Measurements from ENCODE around the gene ISX. TPM values are rescaled to one million over a fixed set of nuclear protein-coding genes. Genes with fewer than 3 reads are reported as not detected.

Gene ISX
- polyA plus RNA-seq, 4 donors, result 22.4 to 131 (median 54.7) TPM

- H3K4me1 ChIP-seq (ENCODE audit: control insufficient read depth in 3 of 3, insufficient read depth in 2 of 3, low read depth in 1 of 3, low read length in 2 of 3), result peaks cover 0 to 31% (median 8%) of the 10 kb centered on the region in 3 donors
- H3K4me3 ChIP-seq (ENCODE audit: low read depth in 1 of 3, low read length in 3 of 3), result no peak overlapping the region
- H3K9me3 ChIP-seq (ENCODE audit: control insufficient read depth in 2 of 2, insufficient read depth in 1 of 2, low read depth in 1 of 2, low read length in 1 of 2), result peaks cover 0 to 6% of the 10 kb centered on the region in 2 donors
- DNase-seq, result peak; percentile 85 to 88
- H3K36me3 ChIP-seq (ENCODE audit: control insufficient read depth in 3 of 3, insufficient read depth in 2 of 3, low read depth in 1 of 3, low read length in 3 of 3), result no peaks in the 10 kb centered on the region
- H3K27me3 ChIP-seq (ENCODE audit: control insufficient read depth in 3 of 3, insufficient read depth in 3 of 3, low read length in 3 of 3), result no peaks in the 10 kb centered on the region
- H3K27ac ChIP-seq (ENCODE audit: low read depth in 1 of 3, low read length in 2 of 3), result peak overlapping the region; percentile 44 to 70 (median 66)
- WGBS, 3 donors, result 52 to 59% (median 57%) methylated on average over 5 of the region's 5 CpGs
- no peak for FAIRE-seq
These were observed 36.7 kb downstream of the ISX start for GRCh38 chr22:35102663-35103062.

GRCh38 chr22:35103761-35104160 is 37.8 kb downstream of the ISX start:
- H3K36me3 ChIP-seq (ENCODE audit: control insufficient read depth in 3 of 3, insufficient read depth in 2 of 3, low read depth in 1 of 3, low read length in 3 of 3), result no peaks in the 10 kb centered on the region
- H3K27ac ChIP-seq (ENCODE audit: low read depth in 1 of 3, low read length in 2 of 3), result peak overlapping the region; percentile 47 to 73 (median 60)
- 12 to 29% (median 20%) methylated on average over 6 of the region's 6 CpGs for WGBS, 3 donors
- DNase-seq, result peak; percentile 80 to 92
- H3K4me3 ChIP-seq (ENCODE audit: low read depth in 1 of 3, low read length in 3 of 3), result no peak overlapping the region
- peaks cover 0 to 7% of the 10 kb centered on the region in 2 donors for H3K9me3 ChIP-seq (ENCODE audit: control insufficient read depth in 2 of 2, insufficient read depth in 1 of 2, low read depth in 1 of 2, low read length in 1 of 2)
- FAIRE-seq, result no peak
- H3K4me1 ChIP-seq (ENCODE audit: control insufficient read depth in 3 of 3, insufficient read depth in 2 of 3, low read depth in 1 of 3, low read length in 2 of 3), result peaks cover 0 to 31% (median 12%) of the 10 kb centered on the region in 3 donors
- no peaks in the 10 kb centered on the region for H3K27me3 ChIP-seq (ENCODE audit: control insufficient read depth in 3 of 3, insufficient read depth in 3 of 3, low read length in 3 of 3)

GRCh38 chr22:35104491-35104890 is 38.5 kb downstream of the ISX start:
- FAIRE-seq (no peak), DNase-seq (peak; percentile 35 to 49)
- peak overlapping the region; percentile 33 to 60 (median 56) for H3K27ac ChIP-seq (ENCODE audit: low read depth in 1 of 3, low read length in 2 of 3)
- no peaks in the 10 kb centered on the region for H3K27me3 ChIP-seq (ENCODE audit: control insufficient read depth in 3 of 3, insufficient read depth in 3 of 3, low read length in 3 of 3)
- 11 to 53% (median 15%) methylated on average over 11 of the region's 11 CpGs for WGBS, 3 donors
- H3K36me3 ChIP-seq (ENCODE audit: control insufficient read depth in 3 of 3, insufficient read depth in 2 of 3, low read depth in 1 of 3, low read length in 3 of 3), result no peaks in the 10 kb centered on the region
- H3K4me1 ChIP-seq (ENCODE audit: control insufficient read depth in 3 of 3, insufficient read depth in 2 of 3, low read depth in 1 of 3, low read length in 2 of 3), result peaks cover 0 to 34% (median 13%) of the 10 kb centered on the region in 3 donors
- H3K9me3 ChIP-seq (ENCODE audit: control insufficient read depth in 2 of 2, insufficient read depth in 1 of 2, low read depth in 1 of 2, low read length in 1 of 2), result peaks cover 0 to 6% of the 10 kb centered on the region in 2 donors
- H3K4me3 ChIP-seq (ENCODE audit: low read depth in 1 of 3, low read length in 3 of 3), result no peak overlapping the region

- Histone ChIP-seq H3K9me3 (ENCODE audit: control insufficient read depth in 2 of 2, insufficient read depth in 1 of 2, low read depth in 1 of 2, low read length in 1 of 2) (peaks cover 0 to 2% of the 10 kb centered on the region in 2 donors), H3K27ac (ENCODE audit: low read depth in 1 of 3, low read length in 2 of 3) (peak overlapping the region; percentile 38 to 85 (median 49)), H3K4me1 (ENCODE audit: control insufficient read depth in 3 of 3, insufficient read depth in 2 of 3, low read depth in 1 of 3, low read length in 2 of 3) (peaks cover 4 to 37% (median 11%) of the 10 kb centered on the region in 3 donors), H3K36me3 (ENCODE audit: control insufficient read depth in 3 of 3, insufficient read depth in 2 of 3, low read depth in 1 of 3, low read length in 3 of 3) (no peaks in the 10 kb centered on the region), H3K4me3 (ENCODE audit: low read depth in 1 of 3, low read length in 3 of 3) (no peak overlapping the region), H3K27me3 (ENCODE audit: control insufficient read depth in 3 of 3, insufficient read depth in 3 of 3, low read length in 3 of 3) (peaks cover 0 to 4% (median 0%) of the 10 kb centered on the region in 3 donors)
- 10 to 39% (median 32%) methylated on average over 4 of the region's 4 CpGs for WGBS, 3 donors
- DNase-seq (peak; percentile 79 to 90), FAIRE-seq (no peak)
These were observed 43.7 kb downstream of the ISX start for GRCh38 chr22:35109616-35110015.

- no peaks in the 10 kb centered on the region for H3K36me3 ChIP-seq (ENCODE audit: control insufficient read depth in 3 of 3, insufficient read depth in 2 of 3, low read depth in 1 of 3, low read length in 3 of 3)
- FAIRE-seq (no peak), DNase-seq (peak; percentile 89 to 92)
- peaks cover 0 to 4% (median 0%) of the 10 kb centered on the region in 3 donors for H3K27me3 ChIP-seq (ENCODE audit: control insufficient read depth in 3 of 3, insufficient read depth in 3 of 3, low read length in 3 of 3)
- peak overlapping the region; percentile 43 to 85 (median 73) for H3K27ac ChIP-seq (ENCODE audit: low read depth in 1 of 3, low read length in 2 of 3)
- H3K4me3 ChIP-seq (ENCODE audit: low read depth in 1 of 3, low read length in 3 of 3), result no peak overlapping the region
- peaks cover 0 to 2% of the 10 kb centered on the region in 2 donors for H3K9me3 ChIP-seq (ENCODE audit: control insufficient read depth in 2 of 2, insufficient read depth in 1 of 2, low read depth in 1 of 2, low read length in 1 of 2)
- 23 to 55% (median 36%) methylated on average over 3 of the region's 3 CpGs for WGBS, 3 donors
- peaks cover 4 to 35% (median 11%) of the 10 kb centered on the region in 3 donors for H3K4me1 ChIP-seq (ENCODE audit: control insufficient read depth in 3 of 3, insufficient read depth in 2 of 3, low read depth in 1 of 3, low read length in 2 of 3)
These were observed 45.3 kb downstream of the ISX start for GRCh38 chr22:35111244-35111643.

GRCh38 chr22:35113341-35113740 is 47.4 kb downstream of the ISX start:
- H3K27ac ChIP-seq (ENCODE audit: low read depth in 1 of 3, low read length in 2 of 3), result no peak overlapping the region
- H3K27me3 ChIP-seq (ENCODE audit: control insufficient read depth in 3 of 3, insufficient read depth in 3 of 3, low read length in 3 of 3), result peaks cover 0 to 4% (median 0%) of the 10 kb centered on the region in 3 donors

GRCh38 chr22:35114131-35114980 is 48.4 kb downstream of the ISX start:
- DNase-seq (no peak), FAIRE-seq (no peak)
- H3K36me3 ChIP-seq (ENCODE audit: control insufficient read depth in 3 of 3, insufficient read depth in 2 of 3, low read depth in 1 of 3, low read length in 3 of 3), result peaks cover 0 to 3% (median 0%) of the 10 kb centered on the region in 3 donors
- no peak overlapping the region for H3K27ac ChIP-seq (ENCODE audit: low read depth in 1 of 3, low read length in 2 of 3)
- no peak overlapping the region for H3K4me3 ChIP-seq (ENCODE audit: low read depth in 1 of 3, low read length in 3 of 3)
- peaks cover 0 to 3% of the 10 kb centered on the region in 2 donors for H3K9me3 ChIP-seq (ENCODE audit: control insufficient read depth in 2 of 2, insufficient read depth in 1 of 2, low read depth in 1 of 2, low read length in 1 of 2)
- peaks cover 0 to 4% (median 0%) of the 10 kb centered on the region in 3 donors for H3K27me3 ChIP-seq (ENCODE audit: control insufficient read depth in 3 of 3, insufficient read depth in 3 of 3, low read length in 3 of 3)
- H3K4me1 ChIP-seq (ENCODE audit: control insufficient read depth in 3 of 3, insufficient read depth in 2 of 3, low read depth in 1 of 3, low read length in 2 of 3), result peaks cover 4 to 65% (median 17%) of the 10 kb centered on the region in 3 donors
- 80 to 90% (median 82%) methylated on average over 14 of the region's 14 CpGs for WGBS, 3 donors

More at GRCh38 chr22:35113341-35113740, 47.4 kb downstream of the ISX start:
- Histone ChIP-seq H3K4me1 (ENCODE audit: control insufficient read depth in 3 of 3, insufficient read depth in 2 of 3, low read depth in 1 of 3, low read length in 2 of 3) (peaks cover 4 to 56% (median 13%) of the 10 kb centered on the region in 3 donors), H3K9me3 (ENCODE audit: control insufficient read depth in 2 of 2, insufficient read depth in 1 of 2, low read depth in 1 of 2, low read length in 1 of 2) (no peaks in the 10 kb centered on the region), H3K36me3 (ENCODE audit: control insufficient read depth in 3 of 3, insufficient read depth in 2 of 3, low read depth in 1 of 3, low read length in 3 of 3) (peaks cover 0 to 3% (median 0%) of the 10 kb centered on the region in 3 donors), H3K4me3 (ENCODE audit: low read depth in 1 of 3, low read length in 3 of 3) (no peak overlapping the region)
- FAIRE-seq, result no peak
- WGBS, 3 donors, result 91 to 97% (median 93%) methylated on average over 10 of the region's 10 CpGs
- DNase-seq, result no peak

GRCh38 chr22:35115515-35115914 is 49.6 kb downstream of the ISX start:
- peaks cover 3 to 64% (median 15%) of the 10 kb centered on the region in 3 donors for H3K4me1 ChIP-seq (ENCODE audit: control insufficient read depth in 3 of 3, insufficient read depth in 2 of 3, low read depth in 1 of 3, low read length in 2 of 3)
- peak overlapping the region in 2 of 3 donors; percentile 9 to 46 for H3K27ac ChIP-seq (ENCODE audit: low read depth in 1 of 3, low read length in 2 of 3)
- H3K4me3 ChIP-seq (ENCODE audit: low read depth in 1 of 3, low read length in 3 of 3), result no peak overlapping the region
- WGBS, 3 donors, result 74 to 91% (median 89%) methylated on average over 3 of the region's 3 CpGs
- no peaks in the 10 kb centered on the region for H3K27me3 ChIP-seq (ENCODE audit: control insufficient read depth in 3 of 3, insufficient read depth in 3 of 3, low read length in 3 of 3)
- DNase-seq (no peak), FAIRE-seq (no peak)
- peaks cover 0 to 3% (median 0%) of the 10 kb centered on the region in 3 donors for H3K36me3 ChIP-seq (ENCODE audit: control insufficient read depth in 3 of 3, insufficient read depth in 2 of 3, low read depth in 1 of 3, low read length in 3 of 3)
- H3K9me3 ChIP-seq (ENCODE audit: control insufficient read depth in 2 of 2, insufficient read depth in 1 of 2, low read depth in 1 of 2, low read length in 1 of 2), result peaks cover 0 to 3% of the 10 kb centered on the region in 2 donors
